ENCODE measurements around the gene FFAR2.

The FFAR2 gene

DNA sequence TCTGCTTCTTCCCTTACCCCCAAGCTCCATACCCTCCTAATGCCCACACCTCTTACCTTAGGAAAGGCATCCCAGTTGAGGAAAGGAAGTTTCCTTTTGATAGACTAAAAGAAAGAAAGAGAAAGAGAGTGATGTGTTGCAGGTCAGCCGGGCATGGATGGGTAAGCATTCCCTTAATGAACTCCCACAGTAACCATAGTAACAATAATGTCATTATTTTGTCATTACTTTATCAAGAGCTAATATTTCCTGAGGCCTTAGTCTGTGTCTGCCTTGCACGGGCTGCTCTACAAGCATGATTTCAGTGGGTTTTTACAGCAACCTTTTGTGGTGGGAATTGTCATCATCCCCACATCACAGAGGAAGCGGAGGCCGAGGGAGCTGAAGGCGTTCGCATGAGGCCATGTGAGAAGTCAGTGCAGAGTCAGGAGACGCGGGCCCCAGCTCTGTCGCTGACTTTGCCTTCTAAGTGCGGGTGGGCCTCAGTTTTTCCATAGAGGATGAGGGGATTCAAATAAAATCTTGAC, 39.7 kb downstream of the FFAR2 start:
- DNase-seq (ENCODE audit: low spot score) = no peak

GRCh38 chr19:35488677-35489076, 40.6 kb downstream of the FFAR2 start:
- no peak for DNase-seq (ENCODE audit: low spot score)

GRCh38 chr19:35490364-35490763, 42.3 kb downstream of the FFAR2 start, which contains the start of gene KRTDAP:
Gene KRTDAP (minus strand): TSS chr19:35490464. CDS start chr19:35490442, 22 bp downstream.
- no peak for DNase-seq (ENCODE audit: low spot score)

GRCh38 chr19:35491836-35492360, 43.8 kb downstream of the FFAR2 start:
- DNase-seq (ENCODE audit: low spot score) = no peak

GRCh38 chr19:35493971-35494370, 45.9 kb downstream of the FFAR2 start:
- no peak for DNase-seq (ENCODE audit: low spot score)

DNA sequence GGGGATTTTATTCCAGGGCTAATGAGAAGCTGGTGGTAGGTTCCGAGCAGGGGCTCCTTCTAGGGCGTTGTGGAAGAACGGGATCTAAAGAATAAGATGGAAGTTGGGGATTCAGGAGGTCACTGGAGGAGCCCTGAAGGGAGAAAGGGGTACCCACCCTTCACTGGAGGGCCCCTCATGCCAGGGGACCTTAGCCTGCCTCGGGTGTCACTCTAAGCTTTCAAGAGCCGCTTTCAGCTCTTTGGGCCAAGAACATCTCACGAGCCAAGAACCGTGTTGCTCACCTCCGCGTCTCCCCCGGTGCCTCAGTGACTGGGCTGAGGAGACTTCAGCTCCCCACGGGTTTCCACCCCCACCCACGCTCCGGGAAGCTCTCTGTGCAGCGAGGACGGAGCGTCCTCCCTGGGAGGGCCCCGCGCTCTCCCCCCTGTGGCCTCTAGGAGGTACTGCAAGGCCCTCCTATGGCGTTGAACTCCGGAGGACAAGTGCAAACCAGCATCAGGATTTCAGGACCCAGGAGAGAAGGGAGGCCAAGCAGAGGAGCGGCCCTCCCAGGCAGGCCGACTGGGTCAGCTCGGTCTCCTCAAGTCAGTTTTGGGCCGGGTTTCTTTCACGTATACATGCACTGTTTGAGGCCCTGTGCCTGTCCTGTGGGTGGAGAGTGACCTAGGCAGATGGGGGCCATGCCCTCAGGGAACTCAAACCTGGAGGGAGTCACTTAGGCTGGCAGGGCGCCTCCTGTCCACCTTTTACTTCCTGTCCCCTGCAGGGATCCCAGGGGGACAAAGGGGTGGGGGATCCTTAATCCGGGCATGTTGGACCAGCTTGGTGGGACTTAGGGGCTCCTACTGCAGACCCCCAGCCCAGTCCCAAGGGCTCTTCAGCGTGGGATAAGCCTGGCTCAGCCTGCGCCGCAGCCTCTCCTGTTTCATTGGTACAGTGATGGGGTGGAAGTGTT, 47.3 kb downstream of the FFAR2 start:
- no peak for DNase-seq (ENCODE audit: low spot score)

GRCh38 chr19:35497406-35497805, 49.3 kb downstream of the FFAR2 start:
- DNase-seq (ENCODE audit: low spot score) = no peak

- no peak for DNase-seq (ENCODE audit: low spot score)
Observed at GRCh38 chr19:35498220-35498619, 50.2 kb downstream of the FFAR2 start.

DNA sequence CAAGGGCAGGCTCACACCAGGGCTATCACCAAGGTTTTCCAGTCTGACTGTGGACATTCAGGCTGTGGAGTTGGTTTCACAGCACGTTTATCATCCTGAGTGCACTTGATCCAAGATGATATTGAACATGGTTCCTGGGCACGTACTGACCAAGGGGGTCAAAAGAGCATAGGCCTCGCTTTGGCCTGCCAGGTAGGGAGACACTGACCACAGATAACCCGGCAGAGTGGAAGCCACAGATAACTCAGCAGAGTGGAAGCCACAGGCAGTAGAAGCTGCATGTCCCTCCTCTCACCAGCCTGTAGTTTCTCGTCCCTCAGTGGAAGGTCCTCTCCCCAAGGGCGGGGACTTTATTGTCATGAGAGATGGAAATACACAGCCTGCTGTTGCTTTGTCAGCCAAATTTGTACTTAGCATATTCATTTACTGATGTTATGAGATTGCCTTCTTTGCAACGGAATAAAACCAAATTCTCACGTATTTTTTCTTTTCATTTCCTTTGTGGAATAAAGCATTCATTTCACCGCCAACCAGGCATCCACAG, 51.0 kb downstream of the FFAR2 start:
- DNase-seq (ENCODE audit: low spot score) = no peak

DNA sequence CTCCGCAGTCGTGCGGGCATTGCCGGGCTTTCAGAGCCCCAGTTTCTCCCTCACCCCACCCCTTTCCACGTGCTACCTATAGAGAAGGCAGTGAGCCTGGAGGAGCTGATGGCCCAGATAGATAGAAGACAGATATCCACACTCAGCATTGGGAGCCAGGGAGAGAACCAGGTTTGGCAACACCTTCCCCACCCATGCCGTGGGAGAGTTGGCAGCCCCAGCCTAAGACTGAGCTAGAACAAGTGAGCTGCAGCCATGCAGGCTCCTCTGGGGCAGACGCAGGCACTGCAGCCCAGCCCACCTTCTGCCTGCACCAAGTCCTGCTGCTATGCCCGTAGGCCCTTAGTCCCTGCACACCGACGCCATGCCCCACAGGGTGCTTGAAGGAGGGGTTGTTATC, 52.6 kb downstream of the FFAR2 start:
- DNase-seq (ENCODE audit: low spot score) = no peak
